Ascending aorta (tissue), 2 donors: ENCODE data around the gene CAMK1D. TPM values are rescaled to one million over a fixed set of nuclear protein-coding genes. Genes with fewer than 3 reads are reported as not detected.

Source experiments
- DNase-seq, 2 donors: peaks; one replicate each; pipeline ENCODE4 v3.0.0-alpha.2; 2019; ENCODE audit warnings: low spot score in 2 of 2
- H3K27ac ChIP-seq, 2 donors: fragments of 200-600 bp; sonication (generic); one replicate each; pipeline ENCODE4 v1.5.1; 2016 to 2017; ENCODE audit warnings: mild to moderate bottlenecking in 1 of 2
- H3K27me3 ChIP-seq: fragments of 200-600 bp; sonication (generic); one replicate; pipeline ENCODE4 v1.5.1; 2017
- H3K36me3 ChIP-seq, 2 donors: fragments of 200-600 bp; sonication (generic); one replicate each; pipeline ENCODE4 v1.5.1; 2016
- H3K4me1 ChIP-seq, 2 donors: fragments of 200-600 bp; sonication (generic); one replicate each; pipeline ENCODE4 v1.5.1; 2016 to 2017; ENCODE audit warnings: mild to moderate bottlenecking in 1 of 2
- H3K4me3 ChIP-seq, 2 donors: fragments of 200-600 bp; sonication (generic); one replicate each; pipeline ENCODE4 v1.5.1; 2016 to 2017; ENCODE audit warnings: mild to moderate bottlenecking in 1 of 2
- H3K9me3 ChIP-seq, 2 donors: fragments of 200-600 bp; sonication (generic); one replicate each; pipeline ENCODE4 v1.5.1; 2016
- intact Hi-C: fragments of 100-400 bp; cut with DNase I; formaldehyde crosslinking; loops from one replicate; pipeline ENCODE4 v1.15.1; 2023
- total RNA-seq: library from RNA; depleted of rRNA; stranded (reverse); fragments of >200 nt; gene quantifications from one replicate; pipeline ENCODE4 v1.1.0, GENCODE V29; 2016
- TF ChIP-seq, protein P1 (sequence below), 3 experiments: fragments of 200-600 bp in 2 of 3; fragments of 450-650 bp in 1 of 3; sonication (generic) in 2 of 3; IDR thresholded peaks; one replicate each; pipeline ENCODE4 v1.5.1; 2016 to 2019; ENCODE audit warnings: antibody characterized with exemption in 3 of 3, mild to moderate bottlenecking in 1 of 3, moderate library complexity in 1 of 3

The CAMK1D gene
- total RNA-seq, 1 donor from 2014 or later = 4.2 TPM

DNA sequence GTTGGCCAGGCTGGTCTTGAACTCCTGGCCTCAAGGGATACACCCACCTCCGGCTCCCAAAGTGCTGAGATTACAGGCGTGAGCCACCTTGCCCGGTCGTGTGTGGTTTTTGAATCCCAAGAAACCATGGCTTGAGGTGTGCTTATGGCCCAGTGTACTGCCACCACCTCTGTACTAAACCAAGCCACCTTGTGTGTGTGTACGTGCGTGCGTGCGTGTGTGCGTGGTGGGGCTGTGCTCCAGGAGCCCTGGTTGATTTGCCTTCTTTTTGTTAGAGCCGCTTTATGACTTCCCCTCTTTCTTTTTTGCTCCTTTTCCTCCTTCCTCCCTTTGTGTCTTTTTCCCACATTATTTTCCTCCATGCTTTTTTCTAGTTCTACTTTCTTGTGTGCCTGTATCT, 121.4 kb downstream of the CAMK1D start:
- no peaks in the 10 kb centered on the region for H3K27me3 ChIP-seq
- H3K36me3 ChIP-seq = no peaks in the 10 kb centered on the region
- no peaks in the 10 kb centered on the region for H3K4me1 ChIP-seq
- H3K9me3 ChIP-seq = no peaks in the 10 kb centered on the region
- H3K27ac ChIP-seq = no peak overlapping the region
- DNase-seq = no peak
- TF ChIP-seq, protein P1, sequence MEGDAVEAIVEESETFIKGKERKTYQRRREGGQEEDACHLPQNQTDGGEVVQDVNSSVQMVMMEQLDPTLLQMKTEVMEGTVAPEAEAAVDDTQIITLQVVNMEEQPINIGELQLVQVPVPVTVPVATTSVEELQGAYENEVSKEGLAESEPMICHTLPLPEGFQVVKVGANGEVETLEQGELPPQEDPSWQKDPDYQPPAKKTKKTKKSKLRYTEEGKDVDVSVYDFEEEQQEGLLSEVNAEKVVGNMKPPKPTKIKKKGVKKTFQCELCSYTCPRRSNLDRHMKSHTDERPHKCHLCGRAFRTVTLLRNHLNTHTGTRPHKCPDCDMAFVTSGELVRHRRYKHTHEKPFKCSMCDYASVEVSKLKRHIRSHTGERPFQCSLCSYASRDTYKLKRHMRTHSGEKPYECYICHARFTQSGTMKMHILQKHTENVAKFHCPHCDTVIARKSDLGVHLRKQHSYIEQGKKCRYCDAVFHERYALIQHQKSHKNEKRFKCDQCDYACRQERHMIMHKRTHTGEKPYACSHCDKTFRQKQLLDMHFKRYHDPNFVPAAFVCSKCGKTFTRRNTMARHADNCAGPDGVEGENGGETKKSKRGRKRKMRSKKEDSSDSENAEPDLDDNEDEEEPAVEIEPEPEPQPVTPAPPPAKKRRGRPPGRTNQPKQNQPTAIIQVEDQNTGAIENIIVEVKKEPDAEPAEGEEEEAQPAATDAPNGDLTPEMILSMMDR (IDR thresholded peaks at IDR 0.05) = no peak
- intact Hi-C loops = no loop called here
- no peak overlapping the region for H3K4me3 ChIP-seq

DNA sequence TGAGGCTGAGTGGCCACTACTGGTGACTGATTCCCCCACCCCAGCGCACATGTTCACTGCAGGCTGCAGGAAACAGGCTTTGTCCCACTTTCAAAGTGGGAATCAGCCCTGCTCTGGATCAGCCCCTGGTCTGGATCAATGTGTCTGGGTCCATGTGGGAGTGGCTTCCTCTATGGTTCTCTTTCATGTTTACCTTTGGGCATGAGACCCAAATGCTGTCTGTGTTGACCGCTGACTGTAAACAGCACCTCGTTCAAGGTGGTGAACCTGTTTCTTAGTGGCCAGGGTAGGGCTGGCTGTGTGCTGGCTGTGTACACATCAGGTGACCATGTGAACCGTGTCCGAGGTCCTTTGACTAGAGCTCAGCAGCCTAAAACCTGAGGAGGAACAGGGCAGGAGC, 121.8 kb downstream of the CAMK1D start:
- Histone ChIP-seq H3K4me3 (no peak overlapping the region), H3K27ac (no peak overlapping the region), H3K36me3 (no peaks in the 10 kb centered on the region), H3K27me3 (no peaks in the 10 kb centered on the region), H3K9me3 (no peaks in the 10 kb centered on the region), H3K4me1 (no peaks in the 10 kb centered on the region)
- TF ChIP-seq, protein P1 (IDR thresholded peaks at IDR 0.05) = no peak
- no peak for DNase-seq
- intact Hi-C loops = no loop called here

DNA sequence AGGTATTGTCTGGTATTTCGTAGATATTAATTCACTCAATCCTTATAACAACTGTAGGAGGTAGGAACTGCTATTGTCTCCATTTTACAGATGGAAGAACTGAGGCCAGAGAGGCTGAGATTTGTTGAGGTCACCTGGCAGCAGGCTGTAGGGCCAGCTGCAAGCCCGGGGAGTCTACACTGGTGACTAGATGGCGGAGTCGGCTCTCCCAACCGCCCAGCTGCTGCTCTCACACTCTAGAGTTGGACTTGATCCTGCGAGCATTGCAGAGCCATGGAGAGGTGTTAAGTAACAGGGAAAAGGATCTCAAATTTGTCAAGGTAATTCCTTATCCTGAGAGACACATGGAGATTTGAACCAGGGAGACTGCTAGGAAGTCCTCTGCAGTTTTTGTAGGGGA, 124.1 kb downstream of the CAMK1D start:
- H3K9me3 ChIP-seq = no peaks in the 10 kb centered on the region
- H3K27me3 ChIP-seq = no peaks in the 10 kb centered on the region
- DNase-seq = no peak
- TF ChIP-seq, protein P1 (IDR thresholded peaks at IDR 0.05) = no peak
- no peaks in the 10 kb centered on the region for H3K36me3 ChIP-seq
- intact Hi-C loops = no loop called here
- no peaks in the 10 kb centered on the region for H3K4me1 ChIP-seq
- no peak overlapping the region for H3K4me3 ChIP-seq
- H3K27ac ChIP-seq = no peak overlapping the region

DNA sequence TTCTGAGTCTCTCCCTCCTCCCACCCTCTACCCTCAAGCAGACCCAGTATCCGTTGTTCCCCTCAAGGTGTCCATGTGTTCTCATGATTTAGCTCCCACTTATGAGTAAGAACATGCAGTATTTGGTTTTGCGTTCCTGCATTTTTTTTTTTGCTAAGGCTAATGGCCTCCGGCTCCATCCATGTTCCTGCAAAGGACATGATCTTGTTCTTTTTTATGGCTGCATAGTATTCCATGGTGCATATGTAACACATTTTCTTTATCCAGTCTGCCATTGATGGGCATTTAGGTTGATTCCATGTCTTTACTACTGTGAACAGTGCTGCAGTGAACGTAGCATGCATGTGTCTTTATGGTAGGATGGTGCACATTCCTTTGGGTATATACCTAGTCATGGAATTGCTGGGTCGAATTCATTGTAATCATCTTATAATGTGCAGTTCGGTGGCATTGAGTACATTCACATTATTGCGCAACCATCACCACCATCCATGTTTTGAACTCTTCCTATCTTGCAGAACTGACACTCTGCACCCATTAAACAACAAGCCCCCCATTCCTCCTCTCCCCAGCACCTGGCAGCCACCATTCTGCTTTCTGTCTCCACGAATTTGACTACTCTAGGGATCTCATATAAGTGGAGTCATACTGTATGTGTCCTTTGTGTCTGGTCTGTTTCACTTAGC, 125.5 kb downstream of the CAMK1D start:
- Histone ChIP-seq H3K9me3 (no peaks in the 10 kb centered on the region), H3K4me3 (no peak overlapping the region), H3K4me1 (no peaks in the 10 kb centered on the region), H3K36me3 (no peaks in the 10 kb centered on the region), H3K27me3 (no peaks in the 10 kb centered on the region), H3K27ac (no peak overlapping the region)
- DNase-seq = no peak
- TF ChIP-seq, protein P1 (IDR thresholded peaks at IDR 0.05) = no peak
- intact Hi-C loops = no loop called here

DNA sequence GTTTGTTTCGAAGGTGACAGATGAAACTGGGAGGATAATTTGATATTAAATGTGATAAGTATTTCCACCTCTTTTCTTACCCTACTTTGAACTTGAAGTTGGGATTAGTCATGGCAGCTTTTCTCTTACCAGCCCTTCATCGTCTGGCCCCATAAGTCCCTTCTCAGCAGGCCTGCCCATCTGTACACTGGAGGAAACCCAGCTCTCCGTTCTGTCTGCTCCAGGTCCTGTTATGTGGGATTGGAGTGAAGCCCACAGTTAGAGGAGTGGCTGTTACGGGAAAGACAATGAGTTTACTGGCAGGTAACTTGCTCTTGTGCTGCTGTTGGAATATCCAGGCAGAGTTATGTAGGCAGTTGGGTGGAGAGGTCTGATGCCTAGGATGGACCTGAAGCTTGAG, 127.3 kb downstream of the CAMK1D start:
- DNase-seq = no peak
- H3K4me1 ChIP-seq = no peaks in the 10 kb centered on the region

More for the DNA sequence above, 127.3 kb downstream of the CAMK1D start:
- H3K4me3 ChIP-seq = no peak overlapping the region
- no peak overlapping the region for H3K27ac ChIP-seq
- no peaks in the 10 kb centered on the region for H3K9me3 ChIP-seq
- H3K27me3 ChIP-seq = no peaks in the 10 kb centered on the region
- TF ChIP-seq, protein P1 (IDR thresholded peaks at IDR 0.05) = no peak
- H3K36me3 ChIP-seq = no peaks in the 10 kb centered on the region
- intact Hi-C loops = no loop called here
